HepG2 (cell line): ENCODE data around the gene IFIH1. TPM values are rescaled to one million over a fixed set of nuclear protein-coding genes. Genes with fewer than 3 reads are reported as not detected.

ENCODE experiments used
- ATAC-seq: fragments of 200-7000 bp; cut with Tn5 transposase; 3 replicates; pipeline ENCODE4 v1.9.1; 2020; ENCODE audit warnings: mild to moderate bottlenecking, moderate library complexity
- BruUV-seq: library from RNA; stranded (reverse); fragments of 400-500 nt; replicated peaks from 2 replicates; lab custom pipeline; 2021; lab: Mats Ljungman, UMichigan
- CTCF ChIA-PET: fragments of 300-600 bp; formaldehyde crosslinking; extraction: SDS; loops from one replicate; lab custom pipeline; 2021; ENCODE audit warnings: low total read pairs, inconsistent platforms, low intra/inter-chr PET ratio; lab: Yijun Ruan, JAX
- POLR2A ChIA-PET: fragments of 350-600 bp; sonication (Branson Sonifier 250); formaldehyde crosslinking; loops from one replicate; lab custom pipeline; 2020; ENCODE audit warnings: antibody characterized with exemption, inconsistent platforms; lab: Yijun Ruan, JAX
- DNase-seq: peaks from one replicate; pipeline ENCODE4 v3.0.0-alpha.2; 2015; ENCODE audit warnings: low spot score
- FAIRE-seq: peaks from 3 replicates; lab custom pipeline; 2011; peaks lifted over from hg19 to GRCh38; lab: Jason Lieb, UNC
- H2AFZ ChIP-seq: one replicate; pipeline ENCODE4 v1.6.1; 2011; ENCODE audit warnings: low read length, inconsistent platforms
- H3K27ac ChIP-seq: fragments of 300-600 bp; 3 replicates; pipeline ENCODE4 v1.8.0; 2011; ENCODE audit warnings: mixed run types, mild to moderate bottlenecking, mixed read lengths, low read length, inconsistent platforms; ENCODE audit not compliant: insufficient read depth; ENCODE audit errors: extremely low read length
- H3K27me3 ChIP-seq, 2 experiments: fragments of 200-600 bp in 1 of 2; 2 replicates in 1 of 2; 3 replicates in 1 of 2; pipeline versions ENCODE4 v1.6.0 to v1.8.0; 2011; ENCODE audit warnings: low read length in 2 of 2, mild to moderate bottlenecking in 2 of 2, moderate library complexity in 2 of 2, inconsistent platforms in 1 of 2; ENCODE audit not compliant: insufficient read depth in 2 of 2, control insufficient read depth in 1 of 2
- H3K36me3 ChIP-seq, 2 experiments: fragments of 200-600 bp in 1 of 2; replicated peaks in 1 of 2; 2 replicates in 1 of 2; 3 replicates in 1 of 2; pipeline versions ENCODE4 v1.5.1 to v1.8.0; 2011; ENCODE audit warnings: low read length in 2 of 2, inconsistent platforms in 1 of 2; ENCODE audit not compliant: insufficient read depth in 2 of 2, control insufficient read depth in 1 of 2
- H3K4me1 ChIP-seq: 2 replicates; pipeline ENCODE4 v1.5.1; 2012; ENCODE audit warnings: low read length, inconsistent platforms; ENCODE audit not compliant: insufficient read depth
- H3K4me2 ChIP-seq: 2 replicates; pipeline ENCODE4 v1.6.0; 2011; ENCODE audit warnings: low read depth, low read length, inconsistent platforms
- H3K4me3 ChIP-seq, 3 experiments: fragments of 200-600 bp in 1 of 3; sonication (generic), shearing (Covaris generic) in 1 of 3; replicated peaks in 1 of 3; 2 replicates each; pipeline ENCODE4 v1.5.1; 2011 to 2016; ENCODE audit warnings: low read length in 3 of 3, inconsistent platforms in 2 of 3, low read depth in 2 of 3, mild to moderate bottlenecking in 2 of 3, control low read depth in 1 of 3, mixed read lengths in 1 of 3; ENCODE audit not compliant: insufficient read depth in 1 of 3
- H3K79me2 ChIP-seq: one replicate; pipeline ENCODE4 v1.6.1; 2011; ENCODE audit warnings: low read length, inconsistent platforms; ENCODE audit not compliant: insufficient read depth
- H3K9ac ChIP-seq: 2 replicates; pipeline ENCODE4 v1.6.0; 2011; ENCODE audit warnings: mild to moderate bottlenecking, low read depth, low read length, inconsistent platforms; ENCODE audit not compliant: insufficient read depth
- H3K9me3 ChIP-seq: 2 replicates; pipeline ENCODE4 v1.5.1; 2012; ENCODE audit warnings: mild to moderate bottlenecking, low read length
- H4K20me1 ChIP-seq: 2 replicates; pipeline ENCODE4 v1.6.0; 2011; ENCODE audit warnings: inconsistent platforms, mild to moderate bottlenecking, low read length, moderate library complexity; ENCODE audit not compliant: insufficient read depth
- CBFB ChIP-seq: sonication (generic); formaldehyde crosslinking; IDR thresholded peaks from 2 replicates; pipeline ENCODE4 v1.4.0; 2020; ENCODE audit warnings: missing genetic modification reagents
- CCAR2 ChIP-seq: fragments of 200-400 bp; formaldehyde crosslinking; optimal IDR thresholded peaks from 2 replicates; pipeline ENCODE3; 2018; ENCODE audit warnings: low read depth, mild to moderate bottlenecking, low read length, moderate library complexity
- KDM3A ChIP-seq: IDR thresholded peaks from 2 replicates; pipeline ENCODE4 v1.6.1; 2018; ENCODE audit warnings: low read depth, missing compliant biosample characterization
- KLF11 ChIP-seq: IDR thresholded peaks from 2 replicates; pipeline ENCODE4 v1.6.1; 2016; ENCODE audit warnings: missing compliant biosample characterization
- PHF20 ChIP-seq: sonication (generic); formaldehyde crosslinking; IDR thresholded peaks from 2 replicates; pipeline ENCODE4 v1.5.0; 2020; ENCODE audit warnings: mild to moderate bottlenecking, missing genetic modification reagents
- RARA ChIP-seq: IDR thresholded peaks from 2 replicates; pipeline ENCODE4 v1.6.1; 2016; ENCODE audit warnings: missing genetic modification reagents, missing compliant biosample characterization
- RFXANK ChIP-seq: IDR thresholded peaks from 2 replicates; pipeline ENCODE4 v1.6.1; 2016
- ZNF17 ChIP-seq: sonication (generic); formaldehyde crosslinking; IDR thresholded peaks from 2 replicates; pipeline ENCODE4 v1.5.0; 2020; ENCODE audit warnings: mild to moderate bottlenecking, missing genetic modification reagents
- ZNF432 ChIP-seq: sonication (generic); formaldehyde crosslinking; IDR thresholded peaks from 2 replicates; pipeline ENCODE4 v1.5.0; 2020; ENCODE audit warnings: missing genetic modification reagents, mild to moderate bottlenecking, borderline replicate concordance
- ZNF616 ChIP-seq: sonication (generic); formaldehyde crosslinking; IDR thresholded peaks from 2 replicates; pipeline ENCODE4 v1.5.0; 2020; ENCODE audit warnings: low read depth, mild to moderate bottlenecking, missing genetic modification reagents
- WGBS: methylation state at CpG from one replicate; pipeline ENCODE4 v1.1.6; 2017; ENCODE audit warnings: low lambda C conversion rate; 5-methylcytosine and 5-hydroxymethylcytosine counted together
- in situ Hi-C: cut with HindIII; loops from 2 replicates; pipeline ENCODE4 v1.10.0; 2017; ENCODE audit warnings: low pct_unique_long_range_greater_than_20kb; ENCODE audit not compliant: extremely low pct_ligation_motif_present
- intact Hi-C: fragments of 100-400 bp; cut with micrococcal nuclease; formaldehyde crosslinking; loops from one replicate; pipeline ENCODE4 v1.10.0; 2022; ENCODE audit not compliant: unreplicated experiment
- polyA plus RNA-seq, 8 experiments: library from polyadenylated mRNA; depleted of rRNA in 3 of 8; stranded (reverse) in 7 of 8; unstranded in 1 of 8; fragments of >200 nt; fragmentation: Illumina TruSeq in 4 of 8; extraction: Trizol in 4 of 8; gene quantifications; 2 replicates each; pipeline versions ENCODE4 v1.2.1 to v1.2.3, GENCODE V29; 2011 to 2016; ENCODE audit warnings: low read depth in 4 of 8, missing spikeins in 1 of 8, mixed read lengths in 1 of 8; ENCODE audit not compliant: insufficient read depth in 1 of 8
- total RNA-seq, 5 experiments: library from RNA; depleted of rRNA; stranded (reverse); fragments of >200 nt; fragmentation: Illumina TruSeq; extraction: Trizol; gene quantifications; 2 replicates each; pipeline ENCODE4 v1.2.3, GENCODE V29; 2016; ENCODE audit warnings: low read depth in 1 of 5
- TF ChIP-seq, protein P1 (sequence below): IDR thresholded peaks from 2 replicates; pipeline ENCODE4 v1.6.1; 2016; ENCODE audit warnings: control low read depth

Gene IFIH1
- total and polyA plus RNA-seq, 2 of the 13 experiments (the other 11 are each of a cell fraction or from before 2014, with no cell fraction given) = 1.5 to 11.5 TPM

DNA sequence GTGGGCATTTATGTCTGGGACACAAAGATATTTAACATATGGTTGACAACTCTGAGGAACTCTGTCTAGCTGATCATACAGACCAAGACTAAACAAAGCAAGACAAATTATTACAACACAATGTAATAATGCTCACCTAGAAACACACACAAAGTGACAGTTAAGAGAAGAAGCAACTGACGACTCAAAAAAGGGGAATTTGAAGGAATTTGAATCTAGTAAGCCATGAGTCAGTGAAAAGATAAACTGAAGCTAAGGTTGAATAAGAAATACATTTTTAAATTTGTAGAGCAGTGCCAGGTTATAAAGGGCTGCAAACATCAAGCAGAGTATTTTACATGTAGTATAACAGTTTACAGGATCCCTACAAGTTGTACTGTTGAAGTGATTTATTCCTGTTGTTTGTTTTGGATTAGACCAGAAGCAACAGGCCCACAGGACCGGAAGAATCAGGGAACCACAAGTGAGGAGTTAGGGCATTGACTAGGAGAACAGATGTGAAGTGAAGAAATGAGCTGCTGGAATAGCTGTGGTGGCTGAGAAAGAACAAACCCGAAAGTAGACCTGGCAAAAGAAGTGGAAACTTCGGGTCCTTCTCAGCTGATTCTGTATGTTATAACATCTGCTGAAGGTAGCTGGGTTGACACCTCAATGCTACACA is 35.6 kb downstream of the IFIH1 start:
- Histone ChIP-seq H3K9me3 (no peaks in the 10 kb centered on the region), H3K27me3 (no peaks in the 10 kb centered on the region), H3K4me3 (no peak overlapping the region), H4K20me1 (no peaks in the 10 kb centered on the region), H3K27ac (no peak overlapping the region), H3K79me2 (no peaks in the 10 kb centered on the region), H3K9ac (no peak overlapping the region), H3K36me3 (peaks cover 0 to 2% of the 10 kb centered on the region in 2 experiments; a peak in 2 of 5 replicates), H3K4me2 (no peak overlapping the region), H3K4me1 (no peaks in the 10 kb centered on the region), H2AFZ (no peak overlapping the region)
- no peak for DNase-seq
- in situ Hi-C loops = loop anchor here (25.0 kb wide), 1 partner anchor 696 kb away; no protein-coding TSS in a partner anchor
- 61% methylated on average over 4 of the region's 4 CpGs for WGBS
- TF ChIP-seq KDM3A (CRISPR knock-in tag) (no peak), PHF20 (CRISPR knock-in tag) (no peak), CCAR2 (no peak), ZNF17 (no peak), KLF11 (CRISPR knock-in tag) (no peak), ZNF616 (CRISPR knock-in tag) (no peak), RARA (no peak), RFXANK (no peak), ZNF432 (no peak), CBFB (no peak)
- TF ChIP-seq, protein P1, sequence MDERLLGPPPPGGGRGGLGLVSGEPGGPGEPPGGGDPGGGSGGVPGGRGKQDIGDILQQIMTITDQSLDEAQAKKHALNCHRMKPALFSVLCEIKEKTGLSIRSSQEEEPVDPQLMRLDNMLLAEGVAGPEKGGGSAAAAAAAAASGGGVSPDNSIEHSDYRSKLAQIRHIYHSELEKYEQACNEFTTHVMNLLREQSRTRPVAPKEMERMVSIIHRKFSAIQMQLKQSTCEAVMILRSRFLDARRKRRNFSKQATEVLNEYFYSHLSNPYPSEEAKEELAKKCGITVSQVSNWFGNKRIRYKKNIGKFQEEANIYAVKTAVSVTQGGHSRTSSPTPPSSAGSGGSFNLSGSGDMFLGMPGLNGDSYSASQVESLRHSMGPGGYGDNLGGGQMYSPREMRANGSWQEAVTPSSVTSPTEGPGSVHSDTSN = no peak
- POLR2A ChIA-PET = no interaction called here
- CTCF ChIA-PET = no interaction called here
- intact Hi-C loops = no loop called here
- no peak for ATAC-seq
- no TSS peak for BruUV-seq
- FAIRE-seq = no peak
